Measurements from ENCODE around the gene NRN1.
"Not testable (repeated sequence)": the region's sequence is repeated elsewhere in the genome, so short reads cannot be mapped to it uniquely, and the experiment has no call there.

NRN1 gene

GRCh38 chr6:5976811-5977210, 29.9 kb downstream of the NRN1 start:
- DNase-seq (ENCODE audit: insufficient read length, low spot score) (no peak), FAIRE-seq (no peak)
- no peak for TF ChIP-seq CTCF (IDR thresholded peaks at IDR 0.05; ENCODE audit: insufficient read depth, missing control alignments)

GRCh38 chr6:5968817-5969734, 37.6 kb downstream of the NRN1 start:
- no peak for FAIRE-seq
- DNase-seq (ENCODE audit: insufficient read length, low spot score): no peak
- no peak for TF ChIP-seq CTCF (IDR thresholded peaks at IDR 0.05; ENCODE audit: insufficient read depth, missing control alignments)

- not testable (repeated sequence) for FAIRE-seq; DNase-seq (ENCODE audit: insufficient read length, low spot score)
These were observed 38.7 kb downstream of the NRN1 start for GRCh38 chr6:5968036-5968435.

- TF ChIP-seq CTCF (IDR thresholded peaks at IDR 0.05; ENCODE audit: insufficient read depth, missing control alignments): no peak
- DNase-seq (ENCODE audit: insufficient read length, low spot score): no peak
- no peak for FAIRE-seq
These were observed 39.1 kb downstream of the NRN1 start for GRCh38 chr6:5967594-5967993.

- no peak for FAIRE-seq
- DNase-seq (ENCODE audit: insufficient read length, low spot score): no peak
- no peak for TF ChIP-seq CTCF (IDR thresholded peaks at IDR 0.05; ENCODE audit: insufficient read depth, missing control alignments)
These were observed 43.9 kb downstream of the NRN1 start for GRCh38 chr6:5962794-5963193.

GRCh38 chr6:5961836-5962235, 44.9 kb downstream of the NRN1 start:
- no peak for FAIRE-seq
- no peak for TF ChIP-seq CTCF (IDR thresholded peaks at IDR 0.05; ENCODE audit: insufficient read depth, missing control alignments)
- no peak for DNase-seq (ENCODE audit: insufficient read length, low spot score)

GRCh38 chr6:5960456-5960855, 46.3 kb downstream of the NRN1 start:
- no peak for FAIRE-seq
- TF ChIP-seq CTCF (IDR thresholded peaks at IDR 0.05; ENCODE audit: insufficient read depth, missing control alignments): no peak
- DNase-seq (ENCODE audit: insufficient read length, low spot score): no peak
